ENCODE results near the gene AGBL2.
A peak's percentile ranks its signal among the peaks of the same experiment; 100 is the strongest.
"Not testable (repeated sequence)": the region's sequence is repeated elsewhere in the genome, so short reads cannot be mapped to it uniquely, and the experiment has no call there.

Gene AGBL2

GRCh38 chr11:47715082-47715669 is at the start of gene AGBL2:
AGBL2 (minus strand) TSS chr11:47715369; CDS start chr11:47714650, 719 bp downstream.
- peak within 1 kb of the TSS; percentile 86 for H2AFZ ChIP-seq (ENCODE audit: low read length)
- H3K9ac ChIP-seq (ENCODE audit: low read length): peak within 1 kb of the TSS; percentile 63; the same call in 1 of the 2 replicates
- TF ChIP-seq CTCF (IDR thresholded peaks at IDR 0.05; ENCODE audit: low read length): no peak
- no peak for TF ChIP-seq EZH2phosphoT487 (IDR thresholded peaks at IDR 0.05; ENCODE audit: low read length)
- TF ChIP-seq EZH2 (optimal IDR thresholded peaks at IDR 0.05; ENCODE audit: low read depth, low read length): no peak
- peak; percentile 71 for DNase-seq
- no peaks in the 10 kb centered on the region for H4K20me1 ChIP-seq (ENCODE audit: insufficient read depth, low read length)
- peaks cover 16% of the 10 kb centered on the region for H3K36me3 ChIP-seq (replicated peaks; ENCODE audit: insufficient read depth, low read length)
- peak within 1 kb of the TSS; percentile 76 for H3K4me3 ChIP-seq (ENCODE audit: low read length)
- no peaks in the 10 kb centered on the region for H3K9me2 ChIP-seq (replicated peaks; ENCODE audit: insufficient read depth, low read length)
- H3K27ac ChIP-seq (ENCODE audit: low read length): peak within 1 kb of the TSS; percentile 38; the same call in 1 of the 2 replicates
- H3K9me3 ChIP-seq (replicated peaks; ENCODE audit: insufficient read depth, low read length): no peaks in the 10 kb centered on the region
- peaks cover 26% of the 10 kb centered on the region for H3F3A ChIP-seq (ENCODE audit: insufficient read depth, low read length)
- no peaks in the 10 kb centered on the region for H3K79me2 ChIP-seq (ENCODE audit: low read length)
- H3K4me2 ChIP-seq (ENCODE audit: low read depth, low read length): peak within 1 kb of the TSS; percentile 92
- H3K27me3 ChIP-seq (replicated peaks; ENCODE audit: insufficient read depth, low read length): no peaks in the 10 kb centered on the region
- H3K4me1 ChIP-seq (ENCODE audit: low read length): no peaks in the 10 kb centered on the region

GRCh38 chr11:47759291-47759690 is 44.1 kb upstream of the AGBL2 start:
- not testable (repeated sequence) for H3K9me3 ChIP-seq (replicated peaks; ENCODE audit: insufficient read depth, low read length); H3K9me2 ChIP-seq (replicated peaks; ENCODE audit: insufficient read depth, low read length); H3K36me3 ChIP-seq (replicated peaks; ENCODE audit: insufficient read depth, low read length); DNase-seq; H3K4me2 ChIP-seq (ENCODE audit: low read depth, low read length); H3K27ac ChIP-seq (ENCODE audit: low read length); H3K4me1 ChIP-seq (ENCODE audit: low read length); H3F3A ChIP-seq (ENCODE audit: insufficient read depth, low read length); H2AFZ ChIP-seq (ENCODE audit: low read length); H4K20me1 ChIP-seq (ENCODE audit: insufficient read depth, low read length); H3K27me3 ChIP-seq (replicated peaks; ENCODE audit: insufficient read depth, low read length); H3K4me3 ChIP-seq (ENCODE audit: low read length); H3K9ac ChIP-seq (ENCODE audit: low read length)
- peaks cover 85% of the 10 kb centered on the region for H3K79me2 ChIP-seq (ENCODE audit: low read length)

- Histone ChIP-seq H3K4me2 (ENCODE audit: low read depth, low read length) (no peak overlapping the region), H3K27ac (ENCODE audit: low read length) (no peak overlapping the region), H4K20me1 (ENCODE audit: insufficient read depth, low read length) (0 out of 2 replicates have a peak, but pooled peaks cover 8% of the 10 kb centered on the region), H3K27me3 (replicated peaks; ENCODE audit: insufficient read depth, low read length) (no peaks in the 10 kb centered on the region), H3K79me2 (ENCODE audit: low read length) (peaks cover 80% of the 10 kb centered on the region), H3F3A (ENCODE audit: insufficient read depth, low read length) (peaks cover 5% of the 10 kb centered on the region; the same call in 1 of the 2 replicates), H3K9me3 (replicated peaks; ENCODE audit: insufficient read depth, low read length) (no peaks in the 10 kb centered on the region), H2AFZ (ENCODE audit: low read length) (no peak overlapping the region), H3K4me3 (ENCODE audit: low read length) (no peak overlapping the region), H3K4me1 (ENCODE audit: low read length) (no peaks in the 10 kb centered on the region), H3K9ac (ENCODE audit: low read length) (no peak overlapping the region), H3K9me2 (replicated peaks; ENCODE audit: insufficient read depth, low read length) (no peaks in the 10 kb centered on the region), H3K36me3 (replicated peaks; ENCODE audit: insufficient read depth, low read length) (peaks cover 10% of the 10 kb centered on the region)
- TF ChIP-seq EZH2 (optimal IDR thresholded peaks at IDR 0.05; ENCODE audit: low read depth, low read length): no peak
- no peak for TF ChIP-seq CTCF (IDR thresholded peaks at IDR 0.05; ENCODE audit: low read length)
- no peak for TF ChIP-seq EZH2phosphoT487 (IDR thresholded peaks at IDR 0.05; ENCODE audit: low read length)
- DNase-seq: no peak
Measured at GRCh38 chr11:47756208-47756607, 41.0 kb upstream of the AGBL2 start.

- H3K4me1 ChIP-seq (ENCODE audit: low read length): no peaks in the 10 kb centered on the region
- H3F3A ChIP-seq (ENCODE audit: insufficient read depth, low read length): peaks cover 5% of the 10 kb centered on the region; the same call in 1 of the 2 replicates
- no peak overlapping the region for H3K9ac ChIP-seq (ENCODE audit: low read length)
- H3K4me3 ChIP-seq (ENCODE audit: low read length): no peak overlapping the region
- H4K20me1 ChIP-seq (ENCODE audit: insufficient read depth, low read length): 0 out of 2 replicates have a peak, but pooled peaks cover 12% of the 10 kb centered on the region
- peaks cover 37% of the 10 kb centered on the region for H3K36me3 ChIP-seq (replicated peaks; ENCODE audit: insufficient read depth, low read length)
- no peaks in the 10 kb centered on the region for H3K27me3 ChIP-seq (replicated peaks; ENCODE audit: insufficient read depth, low read length)
- H3K4me2 ChIP-seq (ENCODE audit: low read depth, low read length): no peak overlapping the region
- H2AFZ ChIP-seq (ENCODE audit: low read length): no peak overlapping the region
- no peaks in the 10 kb centered on the region for H3K9me2 ChIP-seq (replicated peaks; ENCODE audit: insufficient read depth, low read length)
- no peak for DNase-seq
- H3K79me2 ChIP-seq (ENCODE audit: low read length): peaks cover 72% of the 10 kb centered on the region
- no peaks in the 10 kb centered on the region for H3K9me3 ChIP-seq (replicated peaks; ENCODE audit: insufficient read depth, low read length)
- TF ChIP-seq CTCF (IDR thresholded peaks at IDR 0.05; ENCODE audit: low read length) (no peak), EZH2 (optimal IDR thresholded peaks at IDR 0.05; ENCODE audit: low read depth, low read length) (no peak), EZH2phosphoT487 (IDR thresholded peaks at IDR 0.05; ENCODE audit: low read length) (no peak)
- H3K27ac ChIP-seq (ENCODE audit: low read length): no peak overlapping the region
Measured at GRCh38 chr11:47750725-47751124, 35.6 kb upstream of the AGBL2 start.

- peaks cover 21% of the 10 kb centered on the region for H3K36me3 ChIP-seq (replicated peaks; ENCODE audit: insufficient read depth, low read length)
- not testable (repeated sequence) for DNase-seq; H3K27me3 ChIP-seq (replicated peaks; ENCODE audit: insufficient read depth, low read length); H3K4me1 ChIP-seq (ENCODE audit: low read length); H3K9me3 ChIP-seq (replicated peaks; ENCODE audit: insufficient read depth, low read length); H3F3A ChIP-seq (ENCODE audit: insufficient read depth, low read length); H4K20me1 ChIP-seq (ENCODE audit: insufficient read depth, low read length); H3K9me2 ChIP-seq (replicated peaks; ENCODE audit: insufficient read depth, low read length); H3K4me2 ChIP-seq (ENCODE audit: low read depth, low read length); H3K27ac ChIP-seq (ENCODE audit: low read length); H3K9ac ChIP-seq (ENCODE audit: low read length); H3K4me3 ChIP-seq (ENCODE audit: low read length); H2AFZ ChIP-seq (ENCODE audit: low read length)
- H3K79me2 ChIP-seq (ENCODE audit: low read length): peaks cover 37% of the 10 kb centered on the region
Measured at GRCh38 chr11:47742494-47742893, 27.3 kb upstream of the AGBL2 start.
